ENCODE data around the gene DDX24. TPM values are rescaled to one million over a fixed set of nuclear protein-coding genes. Genes with fewer than 3 reads are reported as not detected.

Gene DDX24
- total RNA-seq, 1 experiment from 2014 or later: 40.4 TPM

GRCh38 chr14:94129111-94129757, 48.2 kb upstream of the DDX24 start, which contains the start of gene IFI27L2:
TSS of gene IFI27L2 (minus strand) at chr14:94129604. CDS start at chr14:94129564, 40 bp downstream.
- no peak within 1 kb of the TSS for H3K27ac ChIP-seq
- no TSS peak for BruUV-seq (replicated peaks)
- TF ChIP-seq CTCF (conservative IDR thresholded peaks at IDR 0.05) (no peak; the same call in 1 of the 2 replicates), EZH2 (IDR thresholded peaks at IDR 0.05; ENCODE audit: low read depth) (no peak)
- intact Hi-C loops (cut with micrococcal nuclease; ENCODE audit: unreplicated experiment): no loop called here
- H3K4me3 ChIP-seq: peak within 1 kb of the TSS; percentile 49; the same call in 1 of the 2 replicates
- peak in 1 of 2 experiments; percentile 5 for DNase-seq
- no peaks in the 10 kb centered on the region for H3K27me3 ChIP-seq (ENCODE audit: insufficient read depth, low read depth)
- 0 out of 2 replicates have a peak within 1 kb of the TSS, but pooled peaks have one; percentile 44 for H2AFZ ChIP-seq
- H3K9me3 ChIP-seq (ENCODE audit: insufficient read depth, low read depth): no peaks in the 10 kb centered on the region
- CTCF ChIA-PET: no interaction called here
- H3K9me2 ChIP-seq (ENCODE audit: insufficient read depth): no peaks in the 10 kb centered on the region
- no peaks in the 10 kb centered on the region for H3K79me2 ChIP-seq (ENCODE audit: low read depth)
- no peaks in the 10 kb centered on the region for H4K20me1 ChIP-seq (ENCODE audit: insufficient read depth)
- no peaks in the 10 kb centered on the region for H3K36me3 ChIP-seq (ENCODE audit: low read depth)
- no peaks in the 10 kb centered on the region for H3F3A ChIP-seq (ENCODE audit: insufficient read depth, low read depth)
- POLR2A ChIA-PET (ENCODE audit: unreplicated experiment): no interaction called here
- H3K4me1 ChIP-seq (replicated peaks; ENCODE audit: insufficient read depth): 0 out of 2 replicates have a peak, but pooled peaks cover 4% of the 10 kb centered on the region
- peak within 1 kb of the TSS; percentile 78 for H3K4me2 ChIP-seq

- Histone ChIP-seq H3K9me2 (ENCODE audit: insufficient read depth) (no peaks in the 10 kb centered on the region), H4K20me1 (ENCODE audit: insufficient read depth) (no peaks in the 10 kb centered on the region), H3K79me2 (ENCODE audit: low read depth) (no peaks in the 10 kb centered on the region), H2AFZ (no peak overlapping the region), H3K4me1 (replicated peaks; ENCODE audit: insufficient read depth) (0 out of 2 replicates have a peak, but pooled peaks cover 4% of the 10 kb centered on the region), H3K27me3 (ENCODE audit: insufficient read depth, low read depth) (no peaks in the 10 kb centered on the region), H3K27ac (no peak overlapping the region), H3K36me3 (ENCODE audit: low read depth) (no peaks in the 10 kb centered on the region), H3F3A (ENCODE audit: insufficient read depth, low read depth) (no peaks in the 10 kb centered on the region), H3K4me3 (no peak overlapping the region), H3K4me2 (no peak overlapping the region), H3K9me3 (ENCODE audit: insufficient read depth, low read depth) (no peaks in the 10 kb centered on the region)
- POLR2A ChIA-PET (ENCODE audit: unreplicated experiment): no interaction called here
- BruUV-seq (replicated peaks): no TSS peak
- DNase-seq: no peak
- intact Hi-C loops (cut with micrococcal nuclease; ENCODE audit: unreplicated experiment): no loop called here
- no peak for TF ChIP-seq CTCF (conservative IDR thresholded peaks at IDR 0.05)
- TF ChIP-seq EZH2 (IDR thresholded peaks at IDR 0.05; ENCODE audit: low read depth): no peak
- CTCF ChIA-PET: no interaction called here
Measured at GRCh38 chr14:94128216-94128839, 47.3 kb upstream of the DDX24 start.

GRCh38 chr14:94127330-94127729, 46.3 kb upstream of the DDX24 start:
- no TSS peak for BruUV-seq (replicated peaks)
- Histone ChIP-seq H4K20me1 (ENCODE audit: insufficient read depth) (no peaks in the 10 kb centered on the region), H3K9me2 (ENCODE audit: insufficient read depth) (no peaks in the 10 kb centered on the region), H3K4me3 (no peak overlapping the region), H3K79me2 (ENCODE audit: low read depth) (no peaks in the 10 kb centered on the region), H3K4me2 (no peak overlapping the region), H3K9me3 (ENCODE audit: insufficient read depth, low read depth) (no peaks in the 10 kb centered on the region), H3K27me3 (ENCODE audit: insufficient read depth, low read depth) (no peaks in the 10 kb centered on the region), H2AFZ (no peak overlapping the region), H3F3A (ENCODE audit: insufficient read depth, low read depth) (no peaks in the 10 kb centered on the region), H3K36me3 (ENCODE audit: low read depth) (no peaks in the 10 kb centered on the region), H3K27ac (no peak overlapping the region), H3K4me1 (replicated peaks; ENCODE audit: insufficient read depth) (0 out of 2 replicates have a peak, but pooled peaks cover 4% of the 10 kb centered on the region)
- DNase-seq: no peak
- intact Hi-C loops (cut with micrococcal nuclease; ENCODE audit: unreplicated experiment): no loop called here
- ChIA-PET CTCF (no interaction called here), POLR2A (ENCODE audit: unreplicated experiment) (no interaction called here)
- TF ChIP-seq EZH2 (IDR thresholded peaks at IDR 0.05; ENCODE audit: low read depth): no peak
- TF ChIP-seq CTCF (conservative IDR thresholded peaks at IDR 0.05): no peak
